Measurements from ENCODE around the gene TET1. TPM values are rescaled to one million over a fixed set of nuclear protein-coding genes. Genes with fewer than 3 reads are reported as not detected.
"Not testable (repeated sequence)": the region's sequence is repeated elsewhere in the genome, so short reads cannot be mapped to it uniquely, and the experiment has no call there.

Gene TET1
- total and polyA plus RNA-seq, 9 donors, result 5.2 to 20.6 (median 9.7) TPM

GRCh38 chr10:68562661-68563570 lies 2.8 kb downstream of the TET1 start:
- DNase-seq, result peak; percentile 86
- H3K27me3 ChIP-seq (ENCODE audit: control insufficient read depth, insufficient read depth, low read length), result no peaks in the 10 kb centered on the region
- H3K27ac ChIP-seq (ENCODE audit: low read length), result peak overlapping the region; percentile 82
- peaks cover 17% of the 10 kb centered on the region for H3K4me1 ChIP-seq (ENCODE audit: control insufficient read depth, insufficient read depth, low read length)
- H3K36me3 ChIP-seq (ENCODE audit: control insufficient read depth, insufficient read depth, low read length), result no peaks in the 10 kb centered on the region
- H3K4me3 ChIP-seq (ENCODE audit: low read length), result peak overlapping the region; percentile 80
- no peaks in the 10 kb centered on the region for H3K9me3 ChIP-seq (replicated peaks; ENCODE audit: control insufficient read depth, low read depth, low read length)
- WGBS (ENCODE audit: insufficient coverage), result 0% methylated on average over 2 of the region's 12 CpGs

GRCh38 chr10:68564712-68565111 lies 4.6 kb downstream of the TET1 start:
- Histone ChIP-seq H3K27ac (ENCODE audit: low read length) (no peak overlapping the region), H3K36me3 (ENCODE audit: control insufficient read depth, insufficient read depth, low read length) (no peaks in the 10 kb centered on the region), H3K9me3 (replicated peaks; ENCODE audit: control insufficient read depth, low read depth, low read length) (no peaks in the 10 kb centered on the region), H3K4me3 (ENCODE audit: low read length) (no peak overlapping the region), H3K4me1 (ENCODE audit: control insufficient read depth, insufficient read depth, low read length) (peaks cover 17% of the 10 kb centered on the region), H3K27me3 (ENCODE audit: control insufficient read depth, insufficient read depth, low read length) (no peaks in the 10 kb centered on the region)
- no peak for DNase-seq
- no CpG with 5 or more reads among the region's 4 CpGs for WGBS (ENCODE audit: insufficient coverage)

GRCh38 chr10:68565658-68566057 lies 5.5 kb downstream of the TET1 start:
- Histone ChIP-seq H3K36me3 (ENCODE audit: control insufficient read depth, insufficient read depth, low read length) (no peaks in the 10 kb centered on the region), H3K4me3 (ENCODE audit: low read length) (no peak overlapping the region), H3K4me1 (ENCODE audit: control insufficient read depth, insufficient read depth, low read length) (peaks cover 15% of the 10 kb centered on the region), H3K9me3 (replicated peaks; ENCODE audit: control insufficient read depth, low read depth, low read length) (no peaks in the 10 kb centered on the region), H3K27ac (ENCODE audit: low read length) (no peak overlapping the region), H3K27me3 (ENCODE audit: control insufficient read depth, insufficient read depth, low read length) (no peaks in the 10 kb centered on the region)
- WGBS (ENCODE audit: insufficient coverage), result no CpG with 5 or more reads among the region's 3 CpGs
- no peak for DNase-seq

- no peak overlapping the region for H3K4me3 ChIP-seq (ENCODE audit: low read length)
- no peaks in the 10 kb centered on the region for H3K27me3 ChIP-seq (ENCODE audit: control insufficient read depth, insufficient read depth, low read length)
- peak; percentile 79 for DNase-seq
- no CpG with 5 or more reads among the region's 1 CpG for WGBS (ENCODE audit: insufficient coverage)
- H3K9me3 ChIP-seq (replicated peaks; ENCODE audit: control insufficient read depth, low read depth, low read length), result no peaks in the 10 kb centered on the region
- H3K4me1 ChIP-seq (ENCODE audit: control insufficient read depth, insufficient read depth, low read length), result peaks cover 15% of the 10 kb centered on the region
- no peaks in the 10 kb centered on the region for H3K36me3 ChIP-seq (ENCODE audit: control insufficient read depth, insufficient read depth, low read length)
- no peak overlapping the region for H3K27ac ChIP-seq (ENCODE audit: low read length)
Measured at GRCh38 chr10:68566351-68566750, 6.2 kb downstream of the TET1 start.

- no peaks in the 10 kb centered on the region for H3K27me3 ChIP-seq (ENCODE audit: control insufficient read depth, insufficient read depth, low read length)
Measured at GRCh38 chr10:68566955-68567354, 6.8 kb downstream of the TET1 start.

GRCh38 chr10:68572151-68572550 lies 12.0 kb downstream of the TET1 start:
- Histone ChIP-seq H3K4me1 (ENCODE audit: control insufficient read depth, insufficient read depth, low read length) (peaks cover 16% of the 10 kb centered on the region), H3K9me3 (replicated peaks; ENCODE audit: control insufficient read depth, low read depth, low read length) (no peaks in the 10 kb centered on the region), H3K4me3 (ENCODE audit: low read length) (no peak overlapping the region), H3K27me3 (ENCODE audit: control insufficient read depth, insufficient read depth, low read length) (no peaks in the 10 kb centered on the region), H3K27ac (ENCODE audit: low read length) (no peak overlapping the region), H3K36me3 (ENCODE audit: control insufficient read depth, insufficient read depth, low read length) (peaks cover 20% of the 10 kb centered on the region)
- WGBS (ENCODE audit: insufficient coverage), result 63% methylated on average over 1 of the region's 5 CpGs
- no peak for DNase-seq

More at GRCh38 chr10:68566955-68567354, 6.8 kb downstream of the TET1 start:
- H3K9me3 ChIP-seq (replicated peaks; ENCODE audit: control insufficient read depth, low read depth, low read length), result no peaks in the 10 kb centered on the region
- H3K27ac ChIP-seq (ENCODE audit: low read length), result no peak overlapping the region
- DNase-seq, result no peak
- 56% methylated on average over 2 of the region's 2 CpGs for WGBS (ENCODE audit: insufficient coverage)
- H3K36me3 ChIP-seq (ENCODE audit: control insufficient read depth, insufficient read depth, low read length), result no peaks in the 10 kb centered on the region
- no peak overlapping the region for H3K4me3 ChIP-seq (ENCODE audit: low read length)
- H3K4me1 ChIP-seq (ENCODE audit: control insufficient read depth, insufficient read depth, low read length), result peaks cover 13% of the 10 kb centered on the region

GRCh38 chr10:68574051-68574450 lies 13.9 kb downstream of the TET1 start:
- Histone ChIP-seq H3K27ac (ENCODE audit: low read length) (peak overlapping the region; percentile 65), H3K4me3 (ENCODE audit: low read length) (no peak overlapping the region), H3K4me1 (ENCODE audit: control insufficient read depth, insufficient read depth, low read length) (peaks cover 16% of the 10 kb centered on the region), H3K27me3 (ENCODE audit: control insufficient read depth, insufficient read depth, low read length) (no peaks in the 10 kb centered on the region), H3K9me3 (replicated peaks; ENCODE audit: control insufficient read depth, low read depth, low read length) (no peaks in the 10 kb centered on the region), H3K36me3 (ENCODE audit: control insufficient read depth, insufficient read depth, low read length) (peaks cover 26% of the 10 kb centered on the region)
- whole genome bisulfite sequencing (ENCODE audit: insufficient coverage), result 83% methylated on average over 1 of the region's 2 CpGs
- no peak for DNase-seq

- no peak for DNase-seq
- Histone ChIP-seq H3K27me3 (ENCODE audit: control insufficient read depth, insufficient read depth, low read length) (no peaks in the 10 kb centered on the region), H3K27ac (ENCODE audit: low read length) (no peak overlapping the region), H3K36me3 (ENCODE audit: control insufficient read depth, insufficient read depth, low read length) (peaks cover 26% of the 10 kb centered on the region), H3K4me3 (ENCODE audit: low read length) (no peak overlapping the region), H3K9me3 (replicated peaks; ENCODE audit: control insufficient read depth, low read depth, low read length) (no peaks in the 10 kb centered on the region), H3K4me1 (ENCODE audit: control insufficient read depth, insufficient read depth, low read length) (peaks cover 16% of the 10 kb centered on the region)
- WGBS (ENCODE audit: insufficient coverage), result 100% methylated on average over 2 of the region's 5 CpGs
Measured at GRCh38 chr10:68576118-68576517, 16.0 kb downstream of the TET1 start.

- Histone ChIP-seq H3K36me3 (ENCODE audit: control insufficient read depth, insufficient read depth, low read length) (peaks cover 11% of the 10 kb centered on the region), H3K4me1 (ENCODE audit: control insufficient read depth, insufficient read depth, low read length) (peaks cover under 1% of the 10 kb centered on the region), H3K27me3 (ENCODE audit: control insufficient read depth, insufficient read depth, low read length) (no peaks in the 10 kb centered on the region), H3K9me3 (replicated peaks; ENCODE audit: control insufficient read depth, low read depth, low read length) (no peaks in the 10 kb centered on the region), H3K4me3 (ENCODE audit: low read length) (no peak overlapping the region), H3K27ac (ENCODE audit: low read length) (no peak overlapping the region)
- DNase-seq, result peak; percentile 41
- WGBS (ENCODE audit: insufficient coverage), result 33% methylated on average over 1 of the region's 2 CpGs
Measured at GRCh38 chr10:68578974-68579373, 18.8 kb downstream of the TET1 start.

- not testable (repeated sequence) for H3K4me1 ChIP-seq (ENCODE audit: control insufficient read depth, insufficient read depth, low read length); H3K36me3 ChIP-seq (ENCODE audit: control insufficient read depth, insufficient read depth, low read length); H3K27ac ChIP-seq (ENCODE audit: low read length); DNase-seq; H3K27me3 ChIP-seq (ENCODE audit: control insufficient read depth, insufficient read depth, low read length); H3K9me3 ChIP-seq (replicated peaks; ENCODE audit: control insufficient read depth, low read depth, low read length); H3K4me3 ChIP-seq (ENCODE audit: low read length)
- 100% methylated on average over 3 of the region's 6 CpGs for WGBS (ENCODE audit: insufficient coverage)
Measured at GRCh38 chr10:68584187-68584586, 24.1 kb downstream of the TET1 start.
